Epidermal melanocyte (primary cell): ENCODE measurements around the gene IL34.

Experiments used
- DNase-seq: peaks from one replicate; pipeline ENCODE4 v3.0.0; 2011; ENCODE audit warnings: low spot score; ENCODE audit not compliant: insufficient read length

The IL34 gene

GRCh38 chr16:70676675-70677498 lies 30.5 kb downstream of the IL34 start:
- no peak for DNase-seq

DNA sequence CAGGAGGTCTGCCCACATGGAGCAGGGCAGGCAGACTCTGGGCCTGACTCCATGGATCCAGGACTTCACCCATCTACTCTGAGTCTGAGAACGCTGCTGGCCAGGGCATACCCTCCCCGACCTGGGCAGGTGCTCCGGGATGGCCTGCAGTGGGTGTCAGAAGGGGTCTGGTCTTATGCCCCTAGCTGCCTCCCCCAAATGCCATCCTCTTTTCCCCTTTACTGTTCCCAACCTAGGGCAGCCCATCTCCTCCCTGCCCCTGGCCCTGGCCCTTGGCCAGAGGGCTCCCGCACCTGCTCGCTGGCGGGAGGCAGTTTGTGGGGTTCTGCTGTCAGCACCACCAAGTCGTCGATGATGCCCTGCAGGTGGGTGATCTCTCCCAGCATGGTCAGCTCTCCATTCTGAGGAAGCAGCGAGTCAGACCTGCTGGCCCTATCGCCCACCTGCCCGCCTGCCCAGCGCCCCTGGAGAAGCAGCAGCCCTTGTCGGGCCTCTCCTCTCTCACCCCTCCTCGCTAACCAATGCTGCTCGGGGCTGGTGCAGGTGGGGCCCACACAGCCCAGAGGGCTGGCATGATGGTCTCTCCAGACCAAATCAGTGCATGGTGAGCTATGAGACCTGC lies 31.3 kb downstream of the IL34 start:
- no peak for DNase-seq

DNA sequence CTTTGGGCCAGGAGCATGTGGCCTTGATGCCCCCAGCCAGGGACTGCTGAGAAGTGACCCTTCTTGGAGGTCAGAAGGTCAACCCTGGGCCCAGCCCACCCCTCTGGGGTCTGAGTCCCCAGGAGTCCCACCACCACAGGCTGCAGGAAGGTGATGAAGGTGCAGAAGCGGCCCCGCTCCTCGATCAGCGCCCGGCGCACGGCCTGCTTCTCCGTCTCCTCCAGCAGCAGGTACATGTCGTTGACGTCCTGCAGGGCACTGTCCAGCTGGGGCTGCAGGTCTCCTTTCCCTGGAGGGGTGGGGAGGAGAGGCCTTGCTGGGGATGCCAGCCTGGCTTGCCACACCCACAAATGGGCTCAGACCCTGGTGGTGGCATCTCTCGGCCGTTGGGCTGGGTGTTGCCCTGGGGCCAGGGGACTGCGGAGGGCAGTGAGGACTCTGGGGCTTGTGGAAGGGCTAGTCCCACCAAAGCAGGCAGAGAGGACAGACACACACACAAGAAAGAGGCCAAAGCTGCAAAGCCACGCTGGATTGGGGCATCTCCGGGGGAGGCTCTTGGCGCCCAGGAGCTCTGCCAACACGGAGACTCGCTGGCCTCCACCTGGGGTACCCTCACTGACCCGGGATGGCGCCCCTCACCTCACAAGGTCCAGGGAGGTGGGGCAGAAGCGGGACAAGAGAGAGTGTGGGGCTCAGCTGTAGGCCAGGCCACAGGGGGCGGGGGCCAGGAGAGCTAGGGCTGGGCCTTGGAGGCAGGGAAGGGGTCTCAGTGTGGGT lies 31.9 kb downstream of the IL34 start:
- DNase-seq = no peak

DNA sequence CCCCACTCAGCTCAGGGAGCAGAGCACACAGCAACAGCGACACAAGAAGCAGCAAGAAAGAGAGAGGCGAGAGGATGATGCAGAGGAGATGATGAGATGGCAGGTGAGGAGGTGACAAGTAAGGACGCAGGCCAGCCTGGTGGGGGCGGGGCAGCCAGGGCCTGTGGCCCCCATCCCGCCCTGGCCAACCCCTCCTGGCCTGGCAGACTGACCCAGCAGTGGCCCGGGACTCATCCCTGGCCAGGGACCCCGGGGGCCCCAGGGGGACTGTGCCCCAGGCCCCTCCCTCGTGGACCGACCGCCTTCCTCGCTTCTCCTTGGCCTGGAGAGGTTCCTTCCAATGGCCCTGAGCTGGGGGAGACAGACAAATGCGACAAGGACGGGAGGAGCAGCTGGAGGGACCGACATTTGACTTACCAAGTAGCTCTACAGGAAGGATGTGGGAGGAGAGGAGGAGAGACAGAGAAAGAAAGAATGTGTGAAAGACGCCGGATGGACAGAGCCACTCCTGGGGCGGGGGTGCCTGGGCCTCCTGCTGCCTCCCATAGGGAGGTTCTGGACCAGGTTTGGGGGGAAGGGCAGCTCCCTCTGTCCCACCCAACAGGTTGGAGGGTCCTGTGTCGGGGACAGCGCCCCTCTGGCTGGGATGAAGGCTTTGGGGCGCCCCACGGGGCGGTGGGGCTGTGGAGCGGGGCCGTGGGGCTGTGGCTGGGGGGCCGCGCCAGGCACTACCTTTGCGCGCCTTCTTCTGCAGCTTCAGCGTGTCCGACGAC lies 32.7 kb downstream of the IL34 start:
- DNase-seq = no peak

GRCh38 chr16:70679671-70680494 lies 33.5 kb downstream of the IL34 start:
- DNase-seq = no peak

- no peak for DNase-seq
Measured at GRCh38 chr16:70680495-70681381, 34.4 kb downstream of the IL34 start.

GRCh38 chr16:70681382-70682238 lies 35.3 kb downstream of the IL34 start:
- DNase-seq = peak; percentile 80

DNA sequence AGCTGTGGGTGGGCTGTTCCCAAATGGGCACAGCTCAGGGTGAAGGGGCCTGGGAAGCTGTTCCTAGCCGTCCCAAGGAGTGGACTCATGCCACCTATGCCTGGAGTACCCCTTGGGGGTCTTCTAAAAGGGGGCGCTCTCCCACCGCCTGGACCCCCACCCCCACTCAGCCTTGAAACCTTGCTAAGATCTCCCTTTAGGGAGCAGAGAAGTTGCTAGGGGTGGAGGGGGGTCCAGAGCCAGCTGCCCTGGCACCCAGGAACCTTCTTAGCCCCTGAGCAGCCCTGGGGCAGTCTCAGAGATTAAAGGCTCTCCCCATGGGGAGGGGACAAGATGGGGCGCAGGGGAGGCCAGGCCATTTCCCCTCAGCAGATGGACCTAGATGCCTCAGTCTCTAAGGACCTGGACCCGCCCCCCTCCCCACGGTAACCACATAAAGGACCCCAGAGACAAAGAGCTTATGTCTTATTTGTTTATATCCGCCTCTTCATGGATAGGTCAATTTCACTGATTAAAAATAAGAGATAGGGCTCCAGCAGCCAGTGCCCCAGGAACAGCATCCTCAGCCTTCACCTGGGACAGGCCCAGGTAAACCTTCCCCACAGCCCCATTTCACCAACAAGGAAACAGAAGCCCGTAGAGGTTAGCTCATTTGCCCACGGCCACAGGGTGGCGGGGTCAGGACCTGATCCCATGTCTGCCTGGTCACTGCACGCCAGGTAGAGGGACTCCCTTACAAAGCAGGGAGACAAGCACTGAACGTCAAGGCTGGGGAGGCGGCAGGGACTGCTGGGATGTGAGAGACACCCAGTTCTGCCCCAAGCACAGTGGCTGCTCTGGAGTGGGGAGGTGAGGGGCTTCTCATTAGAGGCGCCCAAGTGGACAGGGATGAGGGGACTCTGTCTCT lies 36.1 kb downstream of the IL34 start:
- no peak for DNase-seq

DNA sequence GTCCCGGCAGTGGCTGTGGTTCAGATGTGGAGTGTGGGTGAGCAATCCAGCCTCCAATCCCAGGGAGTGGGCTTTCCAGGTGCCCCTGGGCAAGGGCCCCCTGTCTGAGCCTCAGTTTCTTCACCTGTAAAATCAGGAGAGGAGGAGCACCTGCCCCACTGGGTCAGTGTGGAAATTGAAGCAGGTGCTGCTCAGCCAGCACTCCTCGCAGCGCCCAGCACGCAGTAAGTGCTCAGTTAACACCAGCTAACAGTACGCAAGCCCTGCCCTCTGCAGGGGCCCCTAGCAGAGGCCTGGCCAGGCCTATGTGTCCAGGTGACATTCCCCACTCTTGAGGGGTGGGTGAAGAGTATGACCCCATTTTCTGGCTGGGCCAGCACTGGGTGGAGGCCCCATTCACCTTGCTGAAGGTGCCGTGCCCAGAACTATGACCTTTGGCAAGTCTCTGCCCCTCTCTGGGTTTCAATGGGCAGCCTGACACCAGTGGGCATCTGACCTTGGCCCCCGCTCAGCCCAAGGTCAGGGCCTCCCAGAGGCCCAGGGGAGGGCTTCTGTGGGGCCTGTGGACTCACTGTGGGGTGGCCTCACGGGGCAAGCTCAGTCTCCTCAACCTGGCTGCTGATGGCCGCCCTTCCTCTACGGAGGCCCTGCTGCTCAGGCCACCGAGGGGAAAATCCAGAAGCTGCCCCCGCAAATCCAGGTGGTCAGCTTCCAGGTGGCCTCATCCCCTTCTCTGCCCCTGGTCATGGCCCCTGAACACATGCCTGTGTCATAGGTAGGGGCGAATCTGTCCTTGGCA lies 37.0 kb downstream of the IL34 start:
- no peak for DNase-seq

DNA sequence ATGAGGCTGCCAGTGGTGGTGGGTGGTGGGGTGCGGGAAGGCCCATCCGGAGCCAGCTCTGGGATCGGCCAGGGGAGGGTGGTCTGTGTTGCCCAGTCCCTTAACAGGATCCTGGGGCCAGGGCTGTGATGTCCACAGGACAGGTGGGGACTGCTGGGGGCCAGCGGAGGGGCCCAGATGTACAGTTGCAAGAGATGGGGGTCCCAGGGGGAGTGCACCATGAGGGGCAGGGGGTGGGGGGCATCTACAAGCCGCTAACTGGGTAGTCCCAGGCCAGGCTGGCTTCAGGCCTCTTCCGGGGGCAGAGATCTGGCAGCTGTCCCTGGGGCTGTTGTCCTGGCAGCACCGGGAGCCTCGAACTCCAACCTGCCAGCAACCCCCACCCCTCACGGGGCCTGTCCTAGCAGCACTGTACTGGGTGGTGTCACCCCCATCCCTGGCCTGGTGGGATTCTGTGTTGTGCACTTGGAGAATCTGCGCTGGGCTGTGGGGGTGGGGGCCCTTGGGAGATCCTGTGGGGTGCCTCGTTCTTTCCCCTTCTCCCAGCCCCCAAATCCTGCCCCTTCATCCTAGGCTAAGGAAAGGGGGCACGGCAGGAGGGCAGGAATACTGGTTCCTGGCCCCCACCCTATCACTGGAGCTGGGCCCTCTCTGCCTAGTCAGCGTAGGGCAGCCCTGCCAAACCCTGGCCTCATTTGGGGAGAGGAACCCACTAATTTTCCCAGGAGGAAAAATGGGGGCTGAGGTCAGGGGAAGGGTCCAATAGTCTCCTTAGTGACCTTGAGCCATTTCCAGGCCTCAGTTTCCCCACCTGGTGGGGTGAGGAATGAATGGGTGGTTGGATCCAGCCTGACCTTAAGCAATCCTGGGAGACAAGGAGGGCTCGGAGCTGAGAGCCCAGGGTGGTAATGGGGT lies 38.0 kb downstream of the IL34 start:
- no peak for DNase-seq

DNA sequence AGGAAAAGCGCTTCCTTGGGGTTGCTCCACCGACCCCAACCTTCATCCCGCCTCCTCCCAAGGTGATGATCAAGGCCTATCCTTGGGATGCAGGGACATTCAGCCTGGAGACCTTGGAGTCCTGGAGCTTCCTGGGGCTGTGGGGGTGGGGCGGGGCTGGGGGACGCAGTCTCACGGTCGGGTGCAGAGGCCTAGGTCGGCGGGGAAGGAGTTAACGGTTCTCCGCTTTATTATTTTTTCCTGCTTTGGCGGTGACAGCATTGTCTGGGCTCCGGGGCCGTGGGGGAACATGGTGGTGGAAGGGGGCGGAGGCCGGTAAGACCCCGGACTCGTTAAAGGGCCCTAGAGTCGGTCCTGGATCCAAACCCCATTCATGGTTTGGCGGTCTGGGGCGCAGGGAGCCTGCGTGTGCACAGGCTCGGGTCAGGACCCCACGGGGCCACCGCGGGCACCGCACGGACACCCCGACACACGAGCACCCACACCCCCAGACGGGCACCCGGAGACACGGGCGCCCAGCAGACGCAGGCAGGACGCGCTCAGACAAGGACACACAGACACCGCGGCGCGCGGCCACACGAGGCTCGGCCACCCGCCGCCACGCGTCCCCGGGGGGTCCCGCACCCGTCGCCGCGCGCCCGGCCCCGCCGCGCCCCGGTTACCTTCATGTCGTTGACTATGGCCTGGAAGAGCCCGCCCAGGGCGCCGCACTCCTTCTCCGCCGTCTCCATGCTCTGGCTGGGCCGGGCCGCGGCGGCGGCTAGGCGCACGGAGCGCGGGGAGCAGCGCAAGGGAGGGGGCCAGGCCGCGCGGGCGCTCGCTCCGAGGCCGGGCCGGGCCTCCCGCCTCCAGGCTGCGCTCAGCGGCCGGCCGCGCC lies 38.9 kb downstream of the IL34 start:
- no peak for DNase-seq

DNA sequence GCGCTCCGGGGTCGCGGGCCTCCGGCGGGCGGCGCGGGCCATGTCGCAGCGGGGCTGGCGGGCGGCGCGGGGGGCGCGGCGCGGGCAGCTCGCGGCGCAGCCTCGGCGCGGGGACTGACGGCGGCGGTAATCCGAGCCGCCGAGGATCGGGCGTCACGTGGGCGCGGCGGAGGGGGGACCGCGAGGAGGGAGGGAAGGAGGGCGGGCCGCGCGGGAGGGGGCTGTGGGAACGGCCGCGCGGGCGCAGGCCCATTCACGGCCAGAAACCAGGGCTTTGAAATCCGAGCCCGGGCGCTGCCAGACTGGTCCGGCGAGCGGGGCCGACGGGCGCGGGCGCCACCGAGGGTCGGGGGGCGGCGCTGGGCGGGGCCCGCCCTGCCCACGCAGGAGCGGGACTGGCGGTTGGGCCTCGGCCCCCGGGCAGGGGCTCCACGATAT lies 39.6 kb downstream of the IL34 start, which contains the start of gene MTSS2:
MTSS2 (minus strand) TSS at position 116 of the 438 bp plus-strand sequence. CDS start 262 bp downstream, outside the sequence.
- DNase-seq = peak; percentile 88

DNA sequence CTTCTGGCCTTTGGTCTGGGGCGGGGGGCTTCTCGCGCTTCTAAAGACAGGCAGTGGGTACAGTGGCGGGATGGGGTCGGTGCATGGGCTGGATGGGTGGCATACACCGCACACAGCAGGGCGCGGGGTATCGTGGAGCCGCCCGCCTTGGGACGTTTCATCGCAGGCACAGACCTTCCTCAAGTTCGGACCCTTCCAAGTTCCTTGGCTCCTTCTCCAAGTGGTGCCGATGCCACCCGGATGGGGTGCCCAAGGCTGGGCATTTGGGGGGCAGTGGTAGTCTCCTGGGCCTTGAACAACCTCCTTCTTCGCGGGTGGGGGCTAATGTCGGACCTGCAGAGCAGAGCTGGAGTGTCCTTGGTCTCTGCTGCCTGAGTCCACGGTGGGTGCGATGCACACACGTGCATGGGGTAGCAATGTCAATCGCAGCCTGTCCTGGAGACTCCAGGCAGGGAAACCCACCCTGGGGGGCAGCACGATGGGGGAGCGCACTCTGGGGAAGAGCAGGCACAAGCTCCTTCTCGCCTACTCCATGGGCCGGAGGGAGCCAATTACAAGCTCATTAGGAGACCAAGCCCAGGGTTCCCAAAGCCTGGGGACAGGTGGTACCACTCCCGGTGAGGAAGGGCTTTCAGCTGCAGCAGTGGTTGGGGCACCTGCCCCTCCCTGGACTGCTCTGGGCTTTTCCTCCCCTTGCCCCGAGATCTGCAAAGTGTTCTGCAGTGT lies 40.2 kb downstream of the IL34 start:
- DNase-seq = no peak

DNA sequence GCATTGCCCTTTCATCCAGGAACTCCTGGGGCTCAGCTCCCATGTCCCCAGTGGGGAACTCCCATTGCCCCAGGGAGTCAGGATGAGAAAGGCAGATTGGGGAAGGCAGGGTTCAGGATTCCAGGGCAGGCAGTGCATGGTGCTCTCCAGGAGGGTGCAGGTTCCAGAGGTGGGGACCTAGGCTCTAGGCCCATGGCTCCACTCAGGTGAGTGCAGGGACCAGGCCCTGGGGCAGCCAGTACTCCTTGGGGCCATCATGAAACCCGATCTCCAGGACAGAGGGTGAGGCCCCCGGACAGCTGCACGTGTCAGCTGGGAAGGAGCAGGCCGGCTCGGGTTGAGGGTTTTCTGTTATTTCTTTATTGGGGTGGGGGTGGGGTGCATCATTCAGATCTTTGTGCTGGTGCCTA lies 40.7 kb downstream of the IL34 start:
- no peak for DNase-seq
